Large intestine (tissue), 3 donors: Measurements from ENCODE around the gene GPR107. TPM values are rescaled to one million over a fixed set of nuclear protein-coding genes. Genes with fewer than 3 reads are reported as not detected.

Experiments used
- DNase-seq, 2 donors: peaks; one replicate each; pipeline versions ENCODE4 v3.0.0 to v3.0.0-alpha.2; 2013
- H3K27ac ChIP-seq: one replicate; pipeline ENCODE4 v1.5.1; 2013; ENCODE audit warnings: low read length
- H3K27me3 ChIP-seq: 2 replicates; pipeline ENCODE4 v1.6.1; 2013; ENCODE audit warnings: low read length; ENCODE audit not compliant: control insufficient read depth, insufficient read depth
- H3K36me3 ChIP-seq: 2 replicates; pipeline ENCODE4 v1.6.1; 2013; ENCODE audit warnings: low read length; ENCODE audit not compliant: control insufficient read depth, insufficient read depth
- H3K4me1 ChIP-seq: one replicate; pipeline ENCODE4 v1.6.1; 2013; ENCODE audit warnings: low read length; ENCODE audit not compliant: control insufficient read depth, insufficient read depth
- H3K4me3 ChIP-seq: one replicate; pipeline ENCODE4 v1.5.1; 2013; ENCODE audit warnings: low read length
- H3K9me3 ChIP-seq: one replicate; pipeline ENCODE4 v1.6.1; 2013; ENCODE audit warnings: mild to moderate bottlenecking, low read depth, low read length, moderate library complexity; ENCODE audit not compliant: control insufficient read depth
- WGBS: methylation state at CpG from one replicate; pipeline ENCODE4 v1.1.5; 2013; ENCODE audit warnings: low lambda C conversion rate; ENCODE audit not compliant: insufficient coverage; 5-methylcytosine and 5-hydroxymethylcytosine counted together
- polyA plus RNA-seq: library from polyadenylated mRNA; unstranded; fragments of 120-200 nt; gene quantifications from one replicate; pipeline ENCODE4 v1.2.1, GENCODE V29; 2013

Gene GPR107
- polyA plus RNA-seq, 1 donor: 32.3 TPM

GRCh38 chr9:130183133-130183762, 129.5 kb downstream of the GPR107 start:
- Histone ChIP-seq H3K27me3 (no peaks in the 10 kb centered on the region), H3K9me3 (no peaks in the 10 kb centered on the region), H3K27ac (peak overlapping the region; percentile 33), H3K36me3 (no peaks in the 10 kb centered on the region), H3K4me3 (no peak overlapping the region), H3K4me1 (peaks cover 24% of the 10 kb centered on the region)
- 40% methylated on average over 1 of the region's 7 CpGs for WGBS
- DNase-seq: peak in 1 of 2 donors; percentile 36

DNA sequence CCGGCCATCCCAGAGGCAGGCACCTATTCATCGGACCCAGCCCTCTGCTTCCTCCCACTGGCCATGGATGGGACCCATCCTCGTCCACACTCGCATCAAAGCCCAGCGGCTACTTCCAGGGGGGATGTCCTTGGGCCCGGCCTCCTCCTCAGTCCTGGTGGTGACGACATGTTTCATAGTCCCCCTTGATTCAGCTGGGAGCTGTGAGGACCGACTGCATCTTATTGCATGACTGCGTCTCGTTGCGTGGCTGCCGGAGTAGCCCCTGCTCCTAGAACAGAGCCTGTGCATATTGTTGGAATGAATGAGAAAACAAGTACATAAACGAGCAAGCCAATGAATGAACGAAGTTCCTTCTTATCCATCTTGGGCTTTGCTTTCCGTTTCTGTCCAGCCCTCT, 131.3 kb downstream of the GPR107 start:
- Histone ChIP-seq H3K4me1 (peaks cover 30% of the 10 kb centered on the region), H3K4me3 (no peak overlapping the region), H3K36me3 (no peaks in the 10 kb centered on the region), H3K27me3 (no peaks in the 10 kb centered on the region), H3K27ac (peak overlapping the region; percentile 60), H3K9me3 (no peaks in the 10 kb centered on the region)
- no peak for DNase-seq
- no CpG with 5 or more reads among the region's 15 CpGs for WGBS

DNA sequence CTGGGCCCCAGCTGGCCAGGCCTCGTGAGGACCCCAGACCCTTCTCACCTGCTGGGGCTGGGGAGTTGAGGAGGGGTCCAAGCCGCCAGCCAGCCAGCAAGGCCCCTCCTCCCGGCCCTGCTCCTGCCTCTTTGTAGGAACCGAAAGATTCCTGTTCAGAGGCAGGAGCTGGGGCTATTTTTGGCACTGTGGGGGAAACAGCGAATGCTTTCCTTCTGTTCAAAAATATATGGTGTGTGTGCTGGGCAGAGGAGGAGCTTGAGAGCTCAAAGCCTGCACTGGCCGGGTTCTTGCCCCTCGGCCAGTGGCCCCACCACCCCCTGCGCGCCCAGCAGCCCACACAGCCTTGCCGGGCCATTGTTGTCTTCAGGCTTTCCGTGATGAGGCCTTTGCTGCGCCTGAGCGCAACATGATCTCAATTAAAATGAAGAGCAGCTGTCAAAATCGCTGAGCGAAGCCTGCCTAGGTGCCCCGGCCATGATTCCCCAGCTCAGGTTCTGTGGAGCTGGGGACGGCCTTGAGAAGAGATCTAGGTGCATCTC, 131.9 kb downstream of the GPR107 start:
- no peak overlapping the region for H3K4me3 ChIP-seq
- no peaks in the 10 kb centered on the region for H3K9me3 ChIP-seq
- no CpG with 5 or more reads among the region's 17 CpGs for WGBS
- H3K27ac ChIP-seq: peak overlapping the region; percentile 60
- H3K4me1 ChIP-seq: peaks cover 30% of the 10 kb centered on the region
- no peaks in the 10 kb centered on the region for H3K27me3 ChIP-seq
- no peaks in the 10 kb centered on the region for H3K36me3 ChIP-seq
- no peak for DNase-seq

DNA sequence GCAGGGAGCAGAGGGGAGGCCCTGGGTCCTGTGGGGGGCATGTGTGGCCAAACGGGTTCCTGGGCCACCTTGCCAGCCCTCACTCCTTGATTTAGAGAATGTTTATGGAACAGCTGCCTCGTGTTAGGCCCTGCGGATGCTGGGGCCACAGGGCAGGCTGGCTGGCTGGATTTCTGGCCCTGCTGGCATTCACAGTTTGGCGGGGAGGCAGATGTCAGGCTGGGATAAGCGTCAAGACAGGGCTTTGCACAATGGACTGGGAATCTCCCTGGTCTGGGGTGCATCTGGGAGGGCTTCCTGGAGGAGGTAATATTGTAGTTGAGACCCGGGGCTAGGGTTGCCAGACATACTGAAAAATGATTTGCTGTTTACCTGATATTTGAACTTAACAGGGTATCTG, 132.3 kb downstream of the GPR107 start:
- no peak for DNase-seq
- Histone ChIP-seq H3K4me1 (peaks cover 30% of the 10 kb centered on the region), H3K4me3 (no peak overlapping the region), H3K36me3 (no peaks in the 10 kb centered on the region), H3K27ac (peak overlapping the region; percentile 60), H3K9me3 (no peaks in the 10 kb centered on the region), H3K27me3 (no peaks in the 10 kb centered on the region)
- no CpG with 5 or more reads among the region's 6 CpGs for WGBS

GRCh38 chr9:130186839-130187522, 133.3 kb downstream of the GPR107 start:
- peak; percentile 81 to 90 for DNase-seq
- Histone ChIP-seq H3K27ac (peak overlapping the region; percentile 60), H3K36me3 (no peaks in the 10 kb centered on the region), H3K27me3 (no peaks in the 10 kb centered on the region), H3K4me3 (peak overlapping the region; percentile 44), H3K9me3 (no peaks in the 10 kb centered on the region), H3K4me1 (peaks cover 30% of the 10 kb centered on the region)
- WGBS: no CpG with 5 or more reads among the region's 25 CpGs

- H3K4me1 ChIP-seq: peaks cover 30% of the 10 kb centered on the region
- no peaks in the 10 kb centered on the region for H3K9me3 ChIP-seq
- peak overlapping the region; percentile 44 for H3K4me3 ChIP-seq
- no peak for DNase-seq
- WGBS: no CpG with 5 or more reads among the region's 9 CpGs
- no peaks in the 10 kb centered on the region for H3K36me3 ChIP-seq
- peak overlapping the region; percentile 60 for H3K27ac ChIP-seq
- H3K27me3 ChIP-seq: no peaks in the 10 kb centered on the region
Measured at GRCh38 chr9:130187523-130187846, 133.8 kb downstream of the GPR107 start.

GRCh38 chr9:130188860-130189481, 135.3 kb downstream of the GPR107 start:
- peaks cover 28% of the 10 kb centered on the region for H3K4me1 ChIP-seq
- peak in 1 of 2 donors; percentile 40 for DNase-seq
- H3K27me3 ChIP-seq: peaks cover 2% of the 10 kb centered on the region
- H3K27ac ChIP-seq: no peak overlapping the region
- H3K36me3 ChIP-seq: no peaks in the 10 kb centered on the region
- no peak overlapping the region for H3K4me3 ChIP-seq
- no peaks in the 10 kb centered on the region for H3K9me3 ChIP-seq
- WGBS: no CpG with 5 or more reads among the region's 7 CpGs

Other genes starting within 250 kb of the GPR107 start
- 32.4 TPM for gene TOR1A, start 229.8 kb upstream of the GPR107 start, polyA plus RNA-seq
- gene C9orf78, start 218.6 kb upstream of the GPR107 start, polyA plus RNA-seq: 47.5 TPM
- gene USP20, start 218.4 kb upstream of the GPR107 start, polyA plus RNA-seq: 17.7 TPM
- gene FNBP1, start 10.7 kb upstream of the GPR107 start, polyA plus RNA-seq: 25.1 TPM
- gene NCS1, start 118.5 kb downstream of the GPR107 start, polyA plus RNA-seq: 14.7 TPM
- gene HMCN2, start 211.9 kb downstream of the GPR107 start, polyA plus RNA-seq: 20.0 TPM